NCI-H2029 (cell line): Measurements from ENCODE around the gene GAS7.

Experiments used
- DNase-seq: peaks from one replicate; lab custom pipeline; 2025; lab: John Stamatoyannopoulos, UW

Gene GAS7

DNA sequence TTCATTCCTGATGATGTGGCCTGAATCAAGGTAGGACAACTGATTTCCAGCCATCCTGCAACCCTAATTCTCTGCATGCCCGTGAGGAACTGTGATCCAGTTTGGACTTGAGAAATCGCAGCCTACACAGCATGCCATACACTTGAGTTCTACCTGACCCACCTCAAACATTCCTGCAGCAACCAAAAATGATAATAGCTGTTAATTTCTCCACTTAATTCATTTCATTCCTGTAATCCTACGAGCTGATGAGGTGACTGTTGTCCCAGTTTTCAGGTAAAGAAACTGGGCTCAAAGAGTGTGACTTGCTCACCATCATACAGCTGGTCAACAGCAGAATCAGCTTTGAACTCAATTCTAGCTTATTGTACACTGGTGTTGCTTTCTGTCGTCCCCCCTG is 2.2 kb upstream of the GAS7 start:
- no peak for DNase-seq

DNA sequence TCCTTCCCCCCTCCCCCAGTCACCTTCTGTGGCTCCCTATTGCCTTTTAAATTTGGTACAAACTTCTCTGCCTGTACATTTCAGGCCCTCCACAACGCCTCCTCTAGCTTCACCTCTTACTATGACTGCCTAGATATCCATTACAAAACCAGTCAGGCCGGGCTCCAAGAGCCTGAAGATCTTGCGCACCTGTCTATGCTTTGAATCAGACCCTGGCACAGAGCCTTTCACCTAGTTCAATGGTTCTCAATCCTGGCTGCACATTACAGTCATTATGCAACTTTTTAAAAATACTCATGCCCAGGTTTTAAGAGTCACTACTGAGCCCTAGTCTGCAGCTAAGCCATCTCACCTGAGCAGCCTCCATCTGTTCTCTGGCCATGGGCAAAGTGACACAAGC is 1.6 kb upstream of the GAS7 start:
- no peak for DNase-seq

DNA sequence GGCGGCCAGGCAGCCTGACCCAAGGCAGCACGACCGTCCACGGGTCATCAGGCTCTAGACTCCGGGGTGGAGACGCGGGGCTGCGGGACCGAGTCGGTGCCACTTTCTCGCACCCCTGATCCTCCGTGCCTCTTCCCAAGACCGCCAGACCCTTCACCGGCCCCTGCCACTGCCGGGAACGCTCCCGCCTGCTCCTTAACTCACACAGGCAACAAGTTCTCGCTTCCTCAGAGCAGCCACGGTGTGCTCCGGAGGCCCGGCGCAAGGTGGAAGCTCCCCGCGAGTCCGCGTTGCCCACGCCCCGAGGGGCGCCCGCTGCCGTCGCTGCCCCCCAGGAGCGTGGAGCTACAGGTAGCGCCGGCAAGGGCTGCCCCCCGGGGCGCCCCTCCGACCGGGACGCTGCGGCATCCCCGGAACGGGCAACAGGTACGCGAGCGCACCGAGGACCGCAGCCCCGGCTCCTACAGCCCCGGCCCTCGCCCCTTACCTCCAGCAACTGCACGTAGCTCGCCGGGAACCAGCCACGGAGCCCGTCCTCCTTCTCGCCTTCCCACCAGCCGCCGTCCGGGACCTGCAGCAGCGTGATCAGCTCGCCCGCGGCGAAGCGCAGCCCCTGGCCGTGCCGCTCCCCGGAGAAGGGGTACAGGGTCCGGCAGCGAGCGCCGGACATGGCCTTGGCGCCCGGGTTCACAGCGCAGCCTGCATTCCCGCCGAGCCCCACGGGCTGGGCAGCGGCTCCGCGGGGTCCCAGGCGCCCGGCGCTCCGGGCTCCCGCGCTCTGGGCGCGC is 491 bp downstream of the GAS7 start:
- DNase-seq: no peak

DNA sequence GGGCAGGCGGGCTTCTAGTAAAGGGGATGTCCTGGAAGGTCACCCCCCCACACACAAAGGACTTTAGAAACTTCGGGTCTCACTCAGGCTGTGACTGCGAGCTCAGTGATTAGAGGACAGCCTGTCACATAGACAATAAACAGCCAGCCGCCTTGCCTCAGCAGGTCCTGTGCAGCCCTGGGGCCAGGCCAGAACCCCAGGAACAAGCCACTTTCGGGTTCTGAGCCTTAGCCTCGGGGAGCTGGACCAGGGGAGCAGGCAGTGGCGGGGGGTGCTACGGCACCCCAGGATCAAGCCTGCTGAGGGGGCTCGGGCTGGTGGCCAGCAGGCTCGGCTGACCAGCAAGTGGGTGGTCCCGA is 1.1 kb downstream of the GAS7 start:
- DNase-seq: no peak

DNA sequence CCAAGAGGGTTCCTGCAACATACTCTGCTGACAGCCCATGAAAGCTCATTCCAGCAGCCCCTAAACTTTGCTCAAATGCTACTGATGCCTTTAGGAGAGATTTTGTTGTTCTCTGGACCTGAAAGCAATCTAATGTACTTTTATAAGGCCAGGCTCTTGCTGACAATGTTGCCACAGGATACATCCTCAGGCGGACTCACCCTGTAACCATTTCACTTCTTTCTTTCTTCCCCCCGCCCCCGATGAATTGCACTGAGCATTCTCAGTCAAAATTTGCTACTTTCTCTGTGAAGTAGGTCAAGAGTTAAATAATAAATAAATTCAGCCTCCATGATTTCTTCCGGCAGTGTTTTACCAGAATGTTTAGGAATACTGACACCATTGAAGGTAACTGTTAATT is 1.5 kb downstream of the GAS7 start:
- no peak for DNase-seq

DNA sequence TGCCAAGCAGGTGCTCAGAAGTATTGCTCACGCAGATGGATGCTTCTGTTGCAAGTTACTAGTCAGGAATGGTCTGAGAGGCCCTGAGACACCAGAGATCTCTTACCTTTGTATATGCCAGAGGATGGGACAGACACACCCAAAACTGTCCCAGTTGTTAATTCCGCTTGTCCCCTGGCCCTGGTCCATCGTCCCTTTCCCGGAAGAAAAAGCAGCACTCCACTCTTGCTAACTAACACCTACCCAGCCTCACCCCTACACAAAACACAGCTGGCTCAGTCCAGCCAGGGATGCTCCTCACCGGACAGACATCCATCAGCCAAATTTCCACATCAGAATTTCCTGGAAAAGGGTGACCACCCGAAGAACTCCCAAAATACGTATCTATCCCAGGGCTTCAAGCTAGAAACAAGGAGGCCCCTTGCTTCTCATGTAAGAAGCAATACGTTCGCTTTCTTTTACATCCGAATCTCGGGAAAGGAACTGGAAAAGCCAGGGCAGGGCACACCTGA is 2.0 kb downstream of the GAS7 start:
- no peak for DNase-seq

DNA sequence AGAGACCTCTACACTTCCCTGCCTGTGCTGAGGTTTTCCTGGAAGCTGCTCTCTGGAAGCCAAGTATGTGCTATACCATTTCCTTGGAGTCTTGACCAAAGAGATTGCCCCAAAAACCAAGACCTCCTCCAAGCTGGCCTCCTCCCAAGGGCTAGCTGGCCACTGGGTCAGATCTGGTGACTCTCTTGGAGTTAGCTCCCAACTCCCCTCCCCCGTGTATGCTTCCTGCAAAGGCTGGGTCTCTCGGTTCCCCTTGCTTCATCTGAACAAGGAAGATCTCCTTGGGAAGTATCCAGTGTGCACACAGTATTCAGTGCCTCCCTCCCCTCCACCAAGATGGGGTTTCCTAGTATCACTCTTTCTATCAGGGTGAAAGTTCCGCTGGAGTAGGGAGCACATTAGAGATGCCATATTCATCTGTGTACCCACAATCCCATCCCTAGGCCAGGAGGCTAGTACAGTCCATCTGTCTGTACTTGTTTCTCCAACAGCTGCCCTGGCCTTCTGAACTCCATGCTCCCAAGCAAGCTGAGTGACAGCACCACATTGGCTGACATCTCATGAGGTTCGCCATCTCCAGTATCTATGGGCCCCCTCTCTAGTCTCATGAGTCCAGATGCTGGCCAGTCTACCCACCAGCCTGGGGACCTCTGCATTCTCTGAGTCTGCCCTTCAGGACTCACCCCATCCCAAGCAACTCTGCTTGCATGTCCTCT is 3.2 kb downstream of the GAS7 start:
- no peak for DNase-seq

DNA sequence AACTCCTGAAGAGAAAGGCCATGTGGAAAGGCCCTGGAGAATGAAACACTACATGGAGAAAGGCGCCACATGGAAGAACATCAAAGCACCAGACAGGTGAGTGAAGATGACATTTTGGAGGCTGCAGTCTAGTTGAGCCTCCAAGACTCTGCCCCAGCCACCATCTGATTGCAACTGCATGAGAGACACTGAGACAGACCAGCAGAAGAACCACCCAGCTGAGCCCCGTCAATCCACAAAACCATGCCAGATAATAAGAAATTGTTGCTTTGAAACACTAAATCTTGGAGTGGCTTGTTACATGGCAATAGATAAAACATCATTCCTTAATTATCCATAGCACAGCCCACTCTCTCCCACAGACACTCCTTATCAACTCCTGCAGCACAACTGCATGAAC is 4.8 kb downstream of the GAS7 start:
- DNase-seq: no peak

DNA sequence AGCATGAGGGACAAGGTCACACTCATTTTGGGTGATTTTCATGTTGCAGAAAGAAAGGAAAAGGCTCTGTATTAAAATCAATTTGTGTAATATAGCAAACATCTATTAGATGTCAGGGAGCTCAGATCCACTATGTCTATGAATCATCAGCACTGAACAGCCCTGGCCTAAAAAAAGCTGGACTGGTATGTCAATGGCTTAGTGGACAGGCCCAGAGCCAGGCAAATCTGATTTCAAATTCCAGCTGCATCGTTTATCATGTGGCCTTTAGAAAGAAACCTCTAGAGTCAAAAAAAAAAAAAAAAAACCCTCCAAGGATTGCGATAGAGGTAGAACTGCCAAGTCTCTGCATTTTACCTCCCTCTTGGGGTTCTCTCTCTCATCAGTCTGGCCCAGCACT is 5.4 kb downstream of the GAS7 start:
- DNase-seq: no peak

DNA sequence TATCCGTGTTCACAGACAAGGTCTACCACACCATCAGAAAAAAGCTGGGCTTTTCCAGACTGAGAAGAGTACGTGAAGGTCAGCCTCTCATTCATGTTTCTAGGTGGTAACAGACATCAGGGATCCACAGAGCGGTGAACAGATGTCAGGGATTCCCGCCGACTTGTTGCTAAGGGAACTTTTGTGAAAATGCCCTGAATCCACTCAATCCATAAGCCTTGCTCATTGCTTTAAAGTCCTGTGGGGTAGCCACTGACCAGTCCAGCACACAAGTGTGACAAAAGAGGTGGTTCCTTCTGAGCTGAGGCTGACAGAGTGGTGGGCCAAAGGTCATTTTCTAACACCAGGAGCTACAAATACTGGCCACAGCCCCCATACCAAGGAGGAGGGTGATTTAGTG is 5.9 kb downstream of the GAS7 start:
- no peak for DNase-seq

DNA sequence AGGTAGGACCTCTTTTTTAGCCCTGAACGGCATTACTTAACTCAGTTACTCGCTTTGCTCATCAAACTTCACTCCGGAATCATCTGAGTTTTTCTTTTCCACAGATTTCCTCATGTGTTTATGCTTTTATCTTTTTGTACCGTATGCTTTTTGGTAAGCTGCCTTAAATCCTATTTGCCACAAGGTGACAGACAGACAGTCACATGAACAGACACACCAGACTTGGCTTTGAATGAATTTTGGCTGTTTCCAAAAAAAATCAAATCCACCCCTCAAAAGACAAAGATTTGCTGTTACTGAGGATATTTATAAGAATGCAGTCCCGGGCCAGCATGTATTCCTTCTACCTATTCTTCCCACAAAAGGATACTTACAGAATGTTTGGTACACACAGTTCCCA is 10.9 kb downstream of the GAS7 start:
- DNase-seq: no peak

DNA sequence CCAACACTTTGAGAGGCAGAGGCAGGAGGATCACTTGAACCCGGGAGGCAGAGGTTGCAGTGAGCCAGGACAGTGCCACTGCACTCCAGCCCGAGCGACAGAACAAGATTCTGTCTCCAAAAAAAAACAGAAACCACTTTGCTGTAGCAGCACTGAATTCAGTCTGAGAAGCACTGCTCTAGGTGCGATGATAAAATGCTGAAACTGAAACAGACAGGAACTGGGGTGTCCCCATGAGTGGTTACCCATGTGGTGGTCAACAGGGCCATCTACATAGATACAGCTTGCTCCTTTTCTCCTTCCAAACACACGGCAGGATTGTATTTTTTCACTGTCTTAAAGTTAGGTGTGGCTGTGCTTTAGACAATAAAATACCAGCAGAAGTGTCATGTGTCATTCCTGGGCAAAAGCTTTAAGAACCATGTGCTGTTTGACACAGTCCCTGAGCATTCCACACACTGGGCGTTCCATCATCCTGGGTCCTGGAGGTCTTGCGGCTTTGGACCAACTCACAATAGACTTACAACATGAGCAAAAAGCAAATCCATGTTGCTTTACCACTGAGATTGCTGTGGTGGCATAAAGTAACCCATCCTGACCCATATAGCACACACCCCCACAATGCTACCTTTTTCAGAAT is 11.5 kb downstream of the GAS7 start:
- DNase-seq: no peak

DNA sequence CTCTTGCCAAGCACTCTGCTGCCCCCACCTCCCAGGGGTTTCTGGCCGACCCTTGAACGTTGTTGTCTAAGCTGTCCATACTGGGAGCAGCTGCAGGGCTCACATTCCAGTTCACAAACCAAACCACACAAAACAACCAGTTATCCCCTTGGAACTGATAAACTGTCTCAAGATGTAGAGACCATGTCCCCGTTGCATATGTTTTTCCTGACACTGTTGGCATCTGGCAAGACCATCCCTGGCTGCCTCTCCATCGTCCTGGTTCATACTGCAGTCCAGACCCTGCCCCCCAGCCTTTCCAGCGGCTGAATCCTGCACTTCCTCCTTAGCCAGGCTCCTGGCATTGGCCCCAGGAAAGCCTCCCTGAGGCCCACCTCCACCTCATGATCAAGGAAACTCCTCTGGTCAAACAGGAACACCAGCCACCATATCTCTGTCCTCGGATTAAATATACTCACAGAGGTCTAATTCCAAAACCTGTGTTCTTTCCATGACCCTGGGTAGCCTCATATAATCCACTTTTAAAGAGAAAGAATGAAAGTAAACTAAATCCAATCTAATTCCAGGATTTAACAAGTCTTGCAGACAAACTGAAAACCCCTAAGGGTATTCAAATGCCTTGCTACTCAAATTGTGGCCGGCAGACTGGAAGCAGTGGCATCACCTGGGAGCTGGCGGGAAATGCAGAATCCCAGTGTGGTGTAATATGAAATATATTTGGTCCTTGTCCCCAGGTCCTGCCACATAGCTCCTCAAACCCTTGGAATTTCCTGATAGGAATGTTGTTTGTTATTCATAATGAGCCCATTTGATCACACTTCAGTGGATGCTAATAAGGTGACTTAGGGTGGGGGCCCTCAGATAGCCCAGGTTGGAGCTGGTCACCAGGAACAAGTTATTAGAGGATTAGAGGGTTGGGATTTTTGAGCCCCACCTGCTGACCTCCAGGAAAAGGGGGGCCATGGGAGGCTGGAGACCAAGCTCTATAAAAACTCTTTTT is 14.2 kb downstream of the GAS7 start:
- no peak for DNase-seq

DNA sequence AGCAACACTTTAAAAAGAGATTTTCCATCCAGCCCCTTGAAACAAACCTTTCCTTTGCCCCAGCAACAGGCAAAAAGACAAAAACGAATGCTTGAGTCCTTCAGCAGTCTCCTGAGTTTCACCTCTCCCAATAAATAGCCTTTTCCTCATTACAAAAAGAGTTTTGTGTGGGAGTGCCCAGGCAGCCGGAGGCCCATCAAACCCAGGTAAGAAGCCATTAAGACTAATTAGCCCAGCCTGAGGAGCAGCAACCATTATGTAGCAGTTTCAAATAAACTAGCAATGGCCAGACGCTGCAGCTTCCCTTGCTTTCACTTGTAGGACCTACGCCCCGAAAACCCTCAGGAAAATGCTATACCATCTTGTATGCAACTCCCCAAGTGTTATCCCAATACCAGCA is 15.6 kb downstream of the GAS7 start:
- no peak for DNase-seq

DNA sequence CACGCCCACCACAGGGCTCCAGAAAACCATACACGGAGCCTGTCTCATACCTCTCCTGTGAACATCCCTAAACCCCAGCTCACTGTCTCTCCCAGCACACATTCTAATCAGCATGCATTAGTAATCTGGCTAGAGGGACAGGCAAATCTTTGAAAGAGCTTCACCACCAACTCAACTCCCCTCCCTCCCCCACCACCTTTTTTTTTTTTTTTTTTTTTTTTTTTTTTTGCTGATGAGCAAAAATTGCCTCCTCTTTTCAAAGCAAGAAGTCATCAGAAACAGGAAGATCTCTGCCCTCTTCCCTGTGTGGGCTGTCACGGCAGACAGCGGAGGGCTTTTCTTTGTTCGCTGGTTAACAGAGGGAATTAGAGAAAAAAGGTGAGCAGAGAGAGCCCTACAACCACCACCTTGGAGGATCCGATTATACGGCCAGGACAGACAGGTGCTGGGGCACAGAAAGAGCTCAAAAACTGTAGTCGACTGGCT is 19.9 kb downstream of the GAS7 start:
- no peak for DNase-seq

DNA sequence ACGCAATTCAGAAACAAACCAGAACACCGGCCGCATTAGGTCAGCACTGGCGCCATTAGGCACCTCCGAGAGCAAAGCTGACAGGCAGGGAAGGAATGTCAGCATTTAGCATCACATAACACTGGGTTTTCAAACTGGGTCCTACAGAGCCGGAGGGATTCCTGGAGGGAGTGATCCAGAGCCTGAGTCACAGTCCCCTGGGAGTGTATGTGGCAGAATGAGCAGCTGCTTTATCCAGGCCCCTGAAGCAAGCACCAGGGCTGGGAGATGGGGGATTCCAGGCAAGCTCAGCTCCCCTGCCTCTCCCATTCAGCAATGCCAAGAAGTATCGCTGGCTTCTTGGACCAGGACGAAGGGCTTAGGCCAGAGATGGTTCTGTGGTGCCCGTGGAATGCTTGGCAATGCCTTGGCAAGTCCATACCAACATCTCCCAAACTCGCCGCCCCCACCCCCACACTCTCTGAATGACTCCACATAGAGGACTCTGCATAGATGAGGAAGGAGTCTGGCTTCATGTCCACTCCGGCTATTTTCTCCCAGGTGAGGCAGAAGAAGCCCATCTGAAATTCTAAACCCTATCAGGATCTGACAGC is 20.4 kb downstream of the GAS7 start:
- no peak for DNase-seq

DNA sequence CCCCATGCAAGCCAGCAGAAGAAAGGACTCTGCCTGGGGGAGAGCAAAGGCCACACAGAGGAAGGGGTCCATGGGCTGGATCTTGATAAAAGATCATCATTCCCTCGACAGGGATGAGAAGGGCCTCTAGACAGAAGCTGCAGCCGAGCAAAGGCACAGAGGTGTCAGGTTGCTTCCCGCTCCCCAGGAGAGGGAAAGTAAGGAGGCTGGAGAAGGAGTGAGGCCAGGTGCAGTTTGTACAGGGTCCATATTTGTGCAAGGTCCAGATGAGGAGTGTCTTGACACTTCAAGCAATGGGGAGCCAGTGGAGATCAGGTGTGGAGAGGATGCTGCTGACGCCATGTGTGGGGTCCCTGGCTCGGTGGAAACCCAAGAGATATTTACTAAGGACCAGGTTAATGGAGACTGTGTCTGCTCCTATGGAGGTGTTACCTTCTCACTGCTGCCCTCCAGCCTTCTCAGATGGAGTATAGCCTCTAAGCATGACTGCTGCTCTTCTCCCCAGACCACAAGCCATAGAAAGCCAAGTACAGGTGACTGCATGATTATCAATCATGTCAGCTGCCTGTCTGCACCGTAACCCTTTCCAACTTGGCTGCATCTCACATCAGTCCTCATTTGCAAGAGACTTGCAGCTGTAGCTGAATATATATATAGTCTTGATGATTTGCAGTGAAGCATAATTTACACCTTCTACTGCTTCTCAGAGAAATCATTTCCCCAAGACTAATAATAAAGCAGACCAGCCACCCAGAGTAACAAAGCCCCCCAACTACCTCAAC is 21.1 kb downstream of the GAS7 start:
- no peak for DNase-seq

DNA sequence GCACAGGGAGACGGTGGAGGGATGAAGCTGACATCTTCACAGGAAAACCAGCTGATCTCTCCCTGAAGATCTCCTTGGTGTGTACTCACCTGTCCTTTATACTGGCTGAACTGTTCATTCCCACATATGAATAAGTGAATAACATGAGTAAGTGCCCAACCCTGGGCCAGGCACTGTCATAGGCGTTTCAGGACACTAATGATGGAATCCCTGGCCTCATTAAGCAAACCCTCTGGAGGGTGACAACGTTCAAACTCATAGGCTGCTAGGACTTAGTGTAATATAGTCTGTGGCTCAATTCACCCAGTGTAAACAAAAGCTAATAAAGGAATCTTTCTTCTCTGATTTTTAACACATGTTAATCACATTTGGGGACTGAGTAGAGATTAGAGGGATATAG is 24.5 kb downstream of the GAS7 start:
- no peak for DNase-seq

DNA sequence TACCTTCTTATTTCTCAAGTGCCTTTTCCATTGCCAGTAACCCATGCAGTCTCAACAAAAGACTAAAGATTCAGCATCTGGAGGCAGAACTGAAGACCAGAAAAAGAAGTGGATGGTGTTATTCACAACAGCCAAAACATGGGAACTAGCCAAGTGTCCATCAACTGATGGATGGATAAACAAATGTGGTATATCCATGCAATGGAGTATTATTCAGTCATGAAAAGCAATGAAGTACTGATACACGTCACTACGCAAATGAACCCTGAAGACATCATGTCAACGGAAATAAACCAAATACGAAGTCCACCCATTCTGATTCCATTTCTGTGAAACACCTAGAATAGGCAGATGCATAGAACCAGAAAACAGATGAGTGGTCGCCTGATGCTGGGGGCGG is 25.6 kb downstream of the GAS7 start:
- DNase-seq: no peak

DNA sequence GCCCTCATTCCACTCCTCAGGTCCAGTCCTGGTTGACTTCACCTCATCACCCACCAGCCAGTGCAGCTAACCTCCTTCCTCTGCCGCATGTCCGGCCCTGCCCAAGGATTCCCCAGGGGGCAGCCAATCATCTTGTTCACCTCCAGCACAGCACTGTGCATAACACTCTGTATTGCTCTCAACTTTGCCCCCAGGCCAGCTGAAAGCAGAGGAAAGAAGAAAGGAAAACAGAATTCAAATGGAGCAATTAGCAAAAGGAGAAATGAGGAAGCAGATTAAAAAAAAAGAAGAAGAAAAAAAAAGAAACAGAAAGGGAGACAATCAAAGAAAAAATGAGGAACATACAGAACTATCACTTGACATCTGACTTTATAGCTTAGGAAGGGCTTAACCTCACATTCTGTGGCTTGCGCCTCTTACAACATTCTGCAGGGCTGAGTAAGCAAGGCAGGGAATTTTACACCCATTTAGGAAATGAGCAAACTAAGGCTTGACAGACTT is 26.1 kb downstream of the GAS7 start:
- DNase-seq: no peak
